GM19328 (cell line): Measurements from ENCODE around the gene CENPP.

Experiments
- ATAC-seq: cut with Tn5 transposase; IDR thresholded peaks from one replicate; pipeline ENCODE4 v1.9.1; 2021; ENCODE audit warnings: mild to moderate bottlenecking, moderate library complexity; ENCODE audit not compliant: unreplicated experiment

Gene CENPP

GRCh38 chr9:92501671-92502393 lies 176.1 kb downstream of the CENPP start:
- ATAC-seq = no peak

GRCh38 chr9:92503156-92503555 lies 177.4 kb downstream of the CENPP start:
- no peak for ATAC-seq

GRCh38 chr9:92504881-92505280 lies 179.1 kb downstream of the CENPP start:
- no peak for ATAC-seq

GRCh38 chr9:92506184-92506857 lies 180.6 kb downstream of the CENPP start:
- ATAC-seq = no peak

GRCh38 chr9:92507005-92507404 lies 181.3 kb downstream of the CENPP start:
- no peak for ATAC-seq

GRCh38 chr9:92507496-92507895 lies 181.7 kb downstream of the CENPP start:
- no peak for ATAC-seq

- no peak for ATAC-seq
These were observed 182.5 kb downstream of the CENPP start for GRCh38 chr9:92508018-92508820.

GRCh38 chr9:92509050-92509449 lies 183.3 kb downstream of the CENPP start:
- ATAC-seq = no peak

- no peak for ATAC-seq
These were observed 185.0 kb downstream of the CENPP start for GRCh38 chr9:92510747-92511146.

GRCh38 chr9:92512622-92513021 lies 186.9 kb downstream of the CENPP start:
- ATAC-seq = no peak

- no peak for ATAC-seq
These were observed 187.6 kb downstream of the CENPP start for GRCh38 chr9:92513349-92513748.

GRCh38 chr9:92514635-92515034 lies 188.9 kb downstream of the CENPP start:
- ATAC-seq = no peak

GRCh38 chr9:92516521-92516920 lies 190.8 kb downstream of the CENPP start:
- no peak for ATAC-seq

- ATAC-seq = no peak
These were observed 191.3 kb downstream of the CENPP start for GRCh38 chr9:92517046-92517445.

GRCh38 chr9:92518199-92518598 lies 192.4 kb downstream of the CENPP start:
- ATAC-seq = no peak

GRCh38 chr9:92520837-92521236 lies 195.1 kb downstream of the CENPP start:
- ATAC-seq = no peak

GRCh38 chr9:92522983-92523970 lies 197.5 kb downstream of the CENPP start:
- no peak for ATAC-seq

- ATAC-seq = no peak
These were observed 199.1 kb downstream of the CENPP start for GRCh38 chr9:92524881-92525280.

GRCh38 chr9:92525306-92525705 lies 199.6 kb downstream of the CENPP start:
- ATAC-seq = no peak

GRCh38 chr9:92527291-92527828 lies 201.6 kb downstream of the CENPP start:
- no peak for ATAC-seq
